Fibroblast of pulmonary artery (primary cell): ENCODE results near the gene SYS1.

ENCODE experiments used
- DNase-seq: peaks from one replicate; pipeline ENCODE4 v3.0.0-alpha.2; 2010; ENCODE audit warnings: low read depth
- H3K4me3 ChIP-seq: replicated peaks from 2 replicates; pipeline ENCODE4 v1.5.1; 2011; ENCODE audit warnings: low read depth, mild to moderate bottlenecking, control low read depth, low read length, moderate library complexity
- CTCF ChIP-seq: IDR thresholded peaks from 2 replicates; pipeline ENCODE4 v1.5.1; 2011; ENCODE audit warnings: mild to moderate bottlenecking, control low read depth, low read length, inconsistent platforms; ENCODE audit errors: missing control alignments

SYS1 gene

GRCh38 chr20:45415822-45416637 lies 53.1 kb downstream of the SYS1 start, which contains the start of gene PIGT:
Gene PIGT (plus strand): TSS chr20:45416141. CDS start chr20:45416157, 16 bp downstream.
- DNase-seq: peak; percentile 81

GRCh38 chr20:45416917-45417316 lies 54.0 kb downstream of the SYS1 start:
- peak overlapping the region; percentile 94 for H3K4me3 ChIP-seq
- TF ChIP-seq CTCF: no peak
- no peak for DNase-seq

More at GRCh38 chr20:45415822-45416637, 53.1 kb downstream of the SYS1 start, which contains the start of gene PIGT:
- peak within 1 kb of the TSS; percentile 94 for H3K4me3 ChIP-seq
- TF ChIP-seq CTCF: no peak
